NCI-H1092 (cell line): ENCODE measurements around the gene KBTBD3.

ENCODE experiments used
- DNase-seq: peaks from one replicate; lab custom pipeline; 2025; lab: John Stamatoyannopoulos, UW

Gene KBTBD3, protein sequence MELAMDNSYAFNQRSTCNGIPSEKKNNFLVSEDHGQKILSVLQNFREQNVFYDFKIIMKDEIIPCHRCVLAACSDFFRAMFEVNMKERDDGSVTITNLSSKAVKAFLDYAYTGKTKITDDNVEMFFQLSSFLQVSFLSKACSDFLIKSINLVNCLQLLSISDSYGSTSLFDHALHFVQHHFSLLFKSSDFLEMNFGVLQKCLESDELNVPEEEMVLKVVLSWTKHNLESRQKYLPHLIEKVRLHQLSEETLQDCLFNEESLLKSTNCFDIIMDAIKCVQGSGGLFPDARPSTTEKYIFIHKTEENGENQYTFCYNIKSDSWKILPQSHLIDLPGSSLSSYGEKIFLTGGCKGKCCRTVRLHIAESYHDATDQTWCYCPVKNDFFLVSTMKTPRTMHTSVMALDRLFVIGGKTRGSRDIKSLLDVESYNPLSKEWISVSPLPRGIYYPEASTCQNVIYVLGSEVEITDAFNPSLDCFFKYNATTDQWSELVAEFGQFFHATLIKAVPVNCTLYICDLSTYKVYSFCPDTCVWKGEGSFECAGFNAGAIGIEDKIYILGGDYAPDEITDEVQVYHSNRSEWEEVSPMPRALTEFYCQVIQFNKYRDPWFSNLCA

DNA sequence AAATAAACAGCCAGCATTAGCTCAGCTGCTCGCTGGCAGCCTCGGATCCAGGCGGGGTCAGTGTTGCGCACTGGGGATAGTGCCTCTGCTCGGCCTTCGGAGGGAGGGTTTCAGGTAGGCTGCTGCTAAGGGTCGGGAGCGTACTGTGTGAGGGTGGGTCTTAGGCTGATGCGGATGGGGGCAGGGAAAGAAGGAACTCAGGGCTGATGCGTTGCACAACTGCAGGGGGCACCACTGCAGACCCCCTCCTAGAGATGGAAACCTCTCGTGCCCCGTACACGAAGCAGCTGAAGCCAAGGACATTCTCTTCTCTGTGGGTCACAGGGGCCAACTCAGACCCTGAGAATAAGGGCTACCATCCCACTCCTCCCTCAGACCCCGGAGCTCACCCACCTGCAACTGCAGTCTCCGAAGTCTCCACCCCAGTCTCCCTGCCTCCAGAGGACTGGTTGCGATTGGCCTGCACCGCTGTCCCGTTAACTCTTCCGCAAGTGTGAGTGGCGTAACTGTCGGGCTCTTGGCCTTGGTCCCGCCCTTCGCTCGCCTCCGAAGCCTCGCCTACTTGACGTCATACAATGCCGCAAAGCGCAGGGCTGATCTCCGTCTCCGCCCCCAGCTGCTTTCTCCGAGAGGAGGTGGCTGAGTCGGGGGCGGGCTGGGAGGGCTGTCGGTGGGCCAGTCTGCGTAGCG, at the start of gene KBTBD3:
Gene KBTBD3, minus strand, starts transcription at position 429 of the 690 bp plus-strand sequence. CDS start 18,250 bp downstream, outside the sequence.
- DNase-seq = peak; percentile 100

DNA sequence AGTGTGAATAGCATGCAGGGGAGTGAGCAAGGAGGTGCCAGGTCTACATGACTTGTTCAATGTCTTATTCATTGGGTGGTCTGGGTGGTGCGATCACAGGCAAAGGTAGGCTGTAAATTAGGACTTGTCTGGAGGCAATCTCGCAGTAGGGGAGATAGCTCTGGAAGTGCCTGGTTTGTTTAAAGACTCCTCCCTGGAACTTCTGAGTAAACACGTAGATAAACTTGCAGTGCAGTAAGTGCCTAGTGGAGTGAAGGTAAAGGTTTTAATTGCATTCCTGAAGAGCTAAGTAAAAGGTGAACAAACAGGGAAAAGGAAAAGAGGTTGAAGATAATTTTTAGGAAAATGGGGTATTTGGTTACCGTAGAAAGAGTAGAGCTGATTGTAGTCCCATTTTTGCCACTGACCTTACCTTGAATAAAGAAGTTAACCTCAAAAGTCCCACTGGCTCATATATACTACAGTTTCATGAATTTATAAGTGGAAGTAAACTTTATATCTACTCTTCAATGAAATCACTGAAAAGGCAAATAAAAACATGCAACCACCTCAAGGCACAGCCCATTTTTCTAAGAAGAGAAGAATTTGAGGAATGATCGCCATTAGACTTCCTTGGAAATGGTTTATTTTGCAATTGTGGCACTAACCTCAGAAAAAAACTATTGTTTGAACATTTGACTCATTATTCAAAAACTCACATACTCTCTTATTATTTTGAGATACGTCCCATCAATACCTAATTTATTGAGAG, 44.6 kb upstream of the KBTBD3 start:
- DNase-seq = no peak

- no peak for DNase-seq
Observed at GRCh38 chr11:106105986-106106385, 28.8 kb upstream of the KBTBD3 start.

GRCh38 chr11:106101819-106102218, 24.7 kb upstream of the KBTBD3 start:
- no peak for DNase-seq

- no peak for DNase-seq
Observed at GRCh38 chr11:106101370-106101769, 24.2 kb upstream of the KBTBD3 start.

DNA sequence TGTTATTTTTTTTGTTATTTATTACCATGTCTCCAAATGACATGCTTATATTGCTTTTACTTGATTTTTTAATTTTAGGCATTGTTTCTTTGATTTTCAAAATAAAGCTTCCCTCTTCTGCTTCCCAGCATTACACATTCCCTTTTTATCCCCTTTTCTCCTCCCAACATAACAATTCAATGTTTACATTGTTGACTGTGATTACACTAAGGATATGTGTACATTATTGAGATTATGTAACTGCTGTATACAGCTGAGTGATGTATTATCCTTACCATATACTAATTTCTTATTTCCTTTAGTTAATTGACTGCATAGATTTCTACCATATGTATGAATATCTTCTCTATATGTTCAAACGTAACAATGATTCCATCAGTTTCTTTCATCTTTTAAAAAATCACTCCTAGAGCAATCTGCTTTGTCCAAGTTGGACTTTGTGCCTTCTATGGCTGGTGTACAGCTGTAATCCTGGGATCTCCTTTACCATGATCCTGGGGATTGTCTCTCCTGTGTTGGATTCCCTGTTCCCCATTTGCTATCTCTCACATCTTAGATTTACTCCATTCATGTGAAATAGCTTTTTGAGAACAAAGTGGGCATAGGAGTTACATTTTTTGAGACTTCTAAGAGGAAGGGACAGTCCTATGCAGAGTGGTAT, 21.9 kb upstream of the KBTBD3 start:
- DNase-seq = no peak

GRCh38 chr11:106092446-106092845, 15.3 kb upstream of the KBTBD3 start:
- DNase-seq = no peak

GRCh38 chr11:106091480-106092123, 14.5 kb upstream of the KBTBD3 start:
- DNase-seq = no peak

DNA sequence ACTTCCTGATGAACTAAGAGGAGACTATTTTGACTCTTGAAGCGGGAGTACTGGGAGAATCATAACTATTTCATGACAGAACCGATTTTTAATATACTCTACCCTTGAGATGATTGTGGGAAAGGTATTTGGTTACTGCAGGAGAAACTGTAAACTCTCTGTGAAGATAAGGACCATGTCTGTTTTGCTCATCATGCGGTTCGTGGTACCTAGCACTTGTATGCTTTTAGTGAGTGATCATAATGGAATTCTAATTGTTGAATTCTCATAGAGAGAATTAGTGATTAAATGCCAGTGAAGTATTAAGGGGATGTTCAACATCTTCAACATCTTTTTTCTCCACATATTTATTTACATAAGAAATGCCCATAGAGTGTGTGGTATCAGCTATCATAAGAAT, 11.7 kb upstream of the KBTBD3 start:
- DNase-seq = no peak

GRCh38 chr11:106087815-106088435, 10.8 kb upstream of the KBTBD3 start:
- peak; percentile 7 for DNase-seq

DNA sequence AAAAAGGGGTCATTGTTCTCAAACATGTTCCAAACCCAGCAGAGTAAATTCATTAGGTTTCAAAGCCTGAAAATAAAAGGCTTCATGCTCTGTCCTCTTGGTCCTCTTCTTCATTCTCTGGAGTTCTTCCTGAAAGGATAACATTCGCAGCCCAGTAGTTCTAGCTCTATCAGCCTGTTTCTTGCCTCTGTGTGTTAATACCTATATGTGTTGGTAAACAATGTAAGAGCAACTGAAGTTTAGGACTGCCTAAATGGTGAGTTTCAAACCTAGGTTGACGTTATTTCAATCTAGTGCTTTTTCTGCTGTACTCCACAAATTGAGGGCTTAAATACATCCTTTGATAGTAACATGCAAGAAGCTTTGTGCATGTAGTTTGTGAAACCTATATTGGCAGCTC, 9.7 kb upstream of the KBTBD3 start:
- DNase-seq = no peak

DNA sequence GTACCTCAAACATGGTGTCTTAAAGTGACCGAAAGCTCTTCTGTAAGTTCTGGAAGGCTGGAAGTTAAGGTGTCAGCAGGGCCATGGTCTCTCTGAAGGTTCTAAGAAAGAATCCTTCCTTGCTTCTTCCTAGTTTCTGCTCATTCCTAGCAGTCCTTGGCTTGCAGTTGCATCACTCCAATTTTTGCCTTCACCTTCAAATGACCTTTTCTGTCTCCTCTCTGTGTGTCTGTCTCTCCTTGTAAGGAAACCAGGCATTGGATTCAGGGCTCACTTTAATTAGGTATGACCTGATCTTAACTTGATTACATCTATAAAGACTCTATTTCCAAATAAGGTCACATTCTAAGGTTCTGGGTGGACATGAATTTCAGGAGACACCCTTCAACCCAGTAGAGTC, 9.0 kb upstream of the KBTBD3 start:
- DNase-seq = no peak

- DNase-seq = no peak
Observed at GRCh38 chr11:106082096-106082495, 4.9 kb upstream of the KBTBD3 start.

DNA sequence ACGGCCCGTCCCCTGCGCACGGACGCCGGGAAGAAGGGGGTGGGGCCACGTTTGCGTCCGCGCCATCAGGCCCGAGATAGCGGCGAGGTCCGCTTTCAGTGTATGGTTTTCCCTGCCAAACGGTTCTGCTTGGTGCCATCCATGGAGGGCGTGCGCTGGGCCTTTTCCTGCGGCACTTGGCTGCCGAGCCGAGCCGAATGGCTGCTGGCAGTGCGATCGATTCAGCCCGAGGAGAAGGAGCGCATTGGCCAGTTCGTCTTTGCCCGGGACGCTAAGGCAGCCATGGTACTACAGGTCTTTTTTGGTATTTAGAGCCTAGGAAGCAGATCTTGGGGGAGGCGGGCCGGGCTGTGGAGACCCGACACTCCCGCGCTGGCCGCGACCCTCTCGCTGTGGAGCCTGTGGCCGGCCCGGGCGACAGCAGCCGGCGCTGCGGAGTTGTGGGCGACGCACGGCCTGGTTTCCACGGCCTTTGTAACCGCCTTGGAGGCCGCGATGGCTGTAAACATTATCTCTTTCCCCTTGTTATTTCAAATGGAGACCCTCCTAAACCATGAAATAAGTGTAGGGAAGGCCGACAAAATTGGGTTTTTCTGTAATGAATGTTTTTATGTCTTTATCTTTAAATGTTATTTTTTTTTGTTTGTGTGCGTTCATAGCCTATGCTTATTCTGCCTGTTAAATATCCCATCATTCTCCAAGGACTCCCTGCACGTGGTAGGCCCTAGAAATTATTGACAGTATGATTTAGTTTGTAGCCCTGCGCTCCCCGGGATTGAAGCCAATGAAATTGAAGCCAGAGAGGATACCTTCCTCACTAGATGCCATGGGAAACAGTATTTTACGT, 685 bp upstream of the KBTBD3 start, which contains the start of gene AASDHPPT:
Gene AASDHPPT, plus strand, starts transcription at position 54 of the 847 bp plus-strand sequence. Its CDS starts 49 bp downstream, at position 103.
- peak; percentile 47 for DNase-seq

DNA sequence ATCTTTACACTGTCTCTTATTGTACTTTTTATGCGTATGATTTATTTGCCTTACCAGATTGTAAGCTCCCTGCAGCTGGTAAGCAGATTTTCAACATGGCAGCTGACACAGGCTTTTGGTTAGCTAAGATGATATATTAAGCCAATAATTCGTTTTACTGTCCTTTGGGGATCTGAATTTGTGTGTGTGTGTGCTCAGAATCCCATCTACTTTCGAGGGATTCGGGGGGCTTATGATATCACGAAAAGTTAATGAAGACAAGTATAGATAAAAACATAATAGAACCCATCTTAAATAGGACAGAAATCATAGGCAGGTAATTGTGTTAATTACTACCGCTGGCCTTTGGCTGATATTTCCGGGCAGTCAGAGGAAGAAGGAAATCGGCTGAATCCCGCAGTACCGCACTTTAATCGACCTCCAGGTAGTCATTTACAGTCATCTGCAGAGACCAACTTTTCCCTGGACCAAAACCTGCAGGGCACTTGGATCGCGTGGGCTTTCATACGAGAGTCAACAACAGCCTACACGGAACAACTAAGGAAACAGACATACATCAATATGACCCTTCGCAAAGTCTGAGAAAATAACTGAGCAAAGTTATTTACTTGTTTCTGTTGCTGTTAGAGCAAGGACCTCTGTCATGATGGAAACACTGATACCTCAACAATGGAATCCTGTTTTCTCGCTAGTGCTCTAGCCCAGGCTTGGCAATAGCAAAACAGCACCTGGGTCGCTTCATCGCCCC, 802 bp downstream of the KBTBD3 start:
- DNase-seq = no peak

- no peak for DNase-seq
Observed at GRCh38 chr11:106072804-106073203, 4.3 kb downstream of the KBTBD3 start.

- DNase-seq = no peak
Observed at GRCh38 chr11:106070606-106071005, 6.5 kb downstream of the KBTBD3 start.

- no peak for DNase-seq
Observed at GRCh38 chr11:106063009-106063408, 14.1 kb downstream of the KBTBD3 start.
